ENCODE measurements around the gene DSCAM.

The DSCAM gene

DNA sequence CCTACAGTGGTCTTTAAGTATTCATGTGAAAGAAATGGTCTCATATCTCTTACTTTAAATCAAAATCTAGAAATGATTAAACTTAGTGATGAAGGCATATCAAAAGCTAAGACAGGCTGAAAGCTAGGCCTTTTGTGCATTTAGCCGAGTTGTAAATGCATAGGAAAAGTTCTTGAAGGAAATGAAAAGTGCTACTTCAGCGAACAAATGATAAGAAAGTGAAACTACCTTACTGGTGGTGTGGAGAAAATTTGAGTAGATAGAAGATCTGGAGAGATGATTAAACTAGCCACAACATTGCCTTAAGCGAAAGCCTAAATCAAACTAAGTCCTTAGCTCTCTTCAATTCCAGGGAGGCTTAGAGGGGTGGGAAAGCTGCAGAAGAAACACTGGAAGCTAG, 147.6 kb downstream of the DSCAM start:
- DNase-seq, result no peak

DNA sequence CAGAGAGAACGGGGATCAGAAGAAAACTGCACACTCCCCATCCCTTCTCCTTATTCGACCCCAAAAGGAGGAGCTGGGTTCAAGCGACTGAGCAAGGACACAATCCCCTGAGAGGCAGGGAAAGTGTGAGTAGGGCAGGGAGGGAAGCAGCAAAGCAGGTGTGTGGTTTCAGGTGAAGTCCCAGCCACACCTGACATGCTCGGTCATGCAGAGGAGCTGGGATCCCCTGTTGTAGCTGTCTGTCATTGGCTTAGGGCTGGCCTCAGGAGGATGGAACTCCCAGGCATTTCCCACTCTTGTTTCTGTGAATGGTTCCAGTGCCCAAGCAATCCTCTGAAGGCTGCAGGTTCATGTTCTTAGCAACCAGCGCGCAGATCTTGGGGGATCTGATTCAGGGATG, 150.7 kb downstream of the DSCAM start:
- no peak for DNase-seq

DNA sequence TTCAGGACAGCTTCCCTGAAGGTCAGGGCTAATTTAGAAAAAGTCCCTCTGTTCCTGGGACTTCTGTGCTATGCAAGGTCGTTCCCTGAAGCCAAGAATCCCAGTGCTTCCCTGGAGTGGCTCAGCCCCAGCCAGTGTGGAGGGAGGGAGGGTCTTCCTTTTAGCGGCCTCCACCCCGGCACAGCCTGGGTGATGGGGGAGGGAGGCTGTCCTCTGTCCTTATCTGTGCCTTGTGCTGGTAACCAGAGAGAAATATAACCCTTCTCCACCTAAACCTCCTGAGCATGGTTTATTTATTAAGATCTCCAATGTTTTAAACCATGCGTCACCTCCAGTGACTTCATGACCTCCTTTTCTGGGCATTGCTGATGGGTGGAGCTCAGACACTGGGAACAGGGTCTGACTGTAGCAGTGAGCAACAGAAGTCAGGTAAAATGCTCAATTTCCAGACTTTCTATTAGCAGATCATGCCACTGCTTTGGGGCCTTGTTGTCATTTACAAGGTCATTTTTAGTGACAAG, 157.1 kb downstream of the DSCAM start:
- DNase-seq, result no peak

DNA sequence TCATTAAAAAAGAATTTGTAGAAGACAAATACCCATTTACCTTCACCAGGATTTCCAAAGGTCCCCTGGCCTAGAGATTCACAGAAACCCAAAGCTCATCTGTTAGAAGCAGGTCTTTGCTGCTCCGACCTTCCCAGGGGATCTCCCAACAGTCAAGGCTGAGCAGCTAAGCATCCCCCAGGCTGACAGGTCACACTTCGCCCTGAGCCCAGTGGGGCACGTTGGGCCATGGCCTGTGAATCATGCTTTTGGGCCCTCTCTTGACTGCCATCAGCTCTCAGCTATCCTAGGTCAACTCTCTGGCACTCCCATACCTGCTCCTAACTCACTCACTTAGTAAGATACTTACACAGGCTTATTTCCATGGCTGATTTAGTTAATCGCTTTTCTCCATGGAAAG, 157.7 kb downstream of the DSCAM start:
- DNase-seq, result no peak

DNA sequence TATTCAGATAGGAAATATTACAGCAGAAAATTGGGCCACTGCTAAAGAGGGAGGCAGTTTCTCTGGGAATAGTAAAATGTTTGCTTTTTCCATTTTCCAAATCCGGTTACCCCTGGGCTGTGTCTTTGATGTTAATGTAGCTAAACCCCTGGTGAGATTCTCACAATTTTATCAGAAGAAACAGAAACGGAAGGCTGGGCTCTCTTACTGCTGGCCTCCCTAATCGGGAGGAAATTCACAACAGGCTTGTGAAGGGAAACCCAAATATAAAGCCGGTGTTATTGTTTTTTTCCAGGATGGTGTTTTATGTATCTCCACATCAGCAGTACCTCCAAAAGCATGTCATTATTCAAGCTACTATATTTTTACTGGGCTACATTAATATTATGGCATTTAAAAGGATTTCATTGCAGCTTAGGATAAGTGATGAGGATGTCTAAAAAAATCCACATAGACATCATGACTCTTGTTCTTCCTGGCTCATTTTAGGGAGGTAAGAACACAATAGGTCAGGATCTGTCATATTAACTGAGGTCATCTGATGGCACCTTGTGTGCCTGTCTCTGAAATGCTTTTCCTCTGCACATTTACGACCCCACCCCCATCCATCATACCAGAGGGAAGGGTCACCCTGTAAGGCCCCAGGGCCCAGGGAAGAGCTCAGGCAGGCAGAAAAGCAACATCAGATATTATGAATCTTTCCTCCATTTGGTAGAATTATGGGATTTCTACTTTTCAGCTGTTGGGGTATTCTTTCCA, 158.7 kb downstream of the DSCAM start:
- DNase-seq, result no peak

DNA sequence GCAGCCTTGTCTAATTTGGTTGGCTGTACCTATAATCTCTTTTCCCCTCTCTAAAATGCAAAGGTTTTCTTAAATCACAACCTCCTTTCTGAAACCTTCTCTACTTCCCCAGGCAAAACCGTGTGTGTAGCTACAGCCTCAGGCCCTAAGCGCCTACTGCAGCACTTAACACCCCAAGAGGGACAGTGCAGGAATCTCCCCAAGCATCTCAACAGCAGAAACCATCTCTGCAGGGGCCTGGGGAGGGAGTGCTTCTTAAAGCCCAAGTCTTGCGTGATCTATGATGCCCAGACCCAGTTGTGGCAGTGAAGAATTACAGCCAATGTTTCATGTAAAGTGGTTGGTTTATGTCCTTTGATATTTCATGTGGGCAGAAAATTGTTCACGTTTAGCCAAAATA, 159.3 kb downstream of the DSCAM start:
- no peak for DNase-seq

DNA sequence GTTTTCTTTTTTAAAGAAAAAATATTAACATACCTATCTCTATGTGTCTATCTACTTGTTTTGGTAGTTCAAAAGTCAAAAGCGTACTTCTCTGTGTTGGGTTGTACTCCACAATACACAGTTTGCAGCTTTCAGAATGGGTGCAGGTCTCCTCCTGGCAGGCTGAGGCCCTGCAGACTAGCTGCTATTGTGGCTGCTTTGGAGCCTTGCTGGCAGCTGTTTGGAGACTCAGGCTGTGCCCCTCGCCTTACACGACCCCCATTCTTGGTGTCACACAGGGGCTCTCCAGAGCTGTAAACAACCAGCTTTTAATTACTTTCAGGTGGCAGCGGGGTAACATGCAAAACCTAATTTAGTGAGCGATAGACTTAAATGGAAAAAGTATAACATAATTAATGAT, 160.4 kb downstream of the DSCAM start:
- no peak for DNase-seq

DNA sequence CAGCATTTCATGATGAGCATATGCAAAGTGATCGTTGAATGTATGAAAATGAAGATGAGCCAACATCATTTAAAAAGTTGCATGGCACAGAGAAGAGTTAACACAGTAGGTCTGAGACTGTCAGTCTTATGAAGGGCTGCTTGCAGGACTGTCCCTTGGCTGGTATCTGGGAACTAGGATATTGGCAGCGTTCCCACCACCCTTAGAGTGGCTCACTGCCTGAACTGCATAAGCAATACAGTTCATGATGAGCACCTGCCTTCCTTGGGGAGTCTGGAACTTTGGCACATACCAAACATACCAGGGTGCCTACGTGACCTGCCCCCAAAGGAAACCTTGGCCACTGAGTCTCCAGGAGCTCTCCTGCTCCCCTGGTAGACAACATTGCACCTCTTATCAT, 161.8 kb downstream of the DSCAM start:
- no peak for DNase-seq

DNA sequence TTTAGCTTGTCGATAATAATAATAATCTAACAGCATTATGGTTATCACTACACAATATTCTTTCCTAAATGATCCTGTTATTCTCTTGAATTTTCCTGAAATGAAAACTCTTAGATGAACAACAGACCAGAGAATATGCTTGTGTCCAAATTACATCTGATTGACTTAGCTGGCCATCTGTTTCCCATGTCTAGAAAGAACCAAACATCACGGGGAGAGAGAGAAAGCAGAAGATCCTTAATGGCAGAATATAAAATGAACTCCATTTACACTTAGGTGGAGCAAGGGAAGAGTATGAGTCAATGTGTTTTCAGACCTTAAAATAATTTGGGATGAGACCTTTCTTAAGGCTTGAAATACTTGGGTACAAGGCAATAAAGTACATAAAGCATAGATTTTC, 162.2 kb downstream of the DSCAM start:
- no peak for DNase-seq

DNA sequence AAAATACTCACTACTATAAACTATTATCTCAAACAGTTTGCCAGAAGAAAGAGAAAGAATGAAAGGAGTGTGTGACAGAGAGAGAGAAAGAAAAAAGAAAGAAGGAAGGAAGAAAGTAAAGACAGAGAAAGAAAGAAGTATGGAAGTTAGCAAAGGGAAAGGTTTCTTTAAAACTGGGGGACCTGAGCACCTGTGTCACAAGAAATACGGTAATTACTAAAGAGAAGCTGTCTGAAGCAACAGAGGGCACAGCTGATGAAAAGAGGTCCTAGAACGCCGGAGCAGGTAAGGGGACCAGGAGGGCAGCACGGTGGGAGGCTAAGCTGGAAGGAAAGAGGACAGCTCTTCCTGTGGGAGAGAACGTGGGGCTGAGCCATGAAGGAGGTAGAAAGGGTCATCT, 163.6 kb downstream of the DSCAM start:
- no peak for DNase-seq

DNA sequence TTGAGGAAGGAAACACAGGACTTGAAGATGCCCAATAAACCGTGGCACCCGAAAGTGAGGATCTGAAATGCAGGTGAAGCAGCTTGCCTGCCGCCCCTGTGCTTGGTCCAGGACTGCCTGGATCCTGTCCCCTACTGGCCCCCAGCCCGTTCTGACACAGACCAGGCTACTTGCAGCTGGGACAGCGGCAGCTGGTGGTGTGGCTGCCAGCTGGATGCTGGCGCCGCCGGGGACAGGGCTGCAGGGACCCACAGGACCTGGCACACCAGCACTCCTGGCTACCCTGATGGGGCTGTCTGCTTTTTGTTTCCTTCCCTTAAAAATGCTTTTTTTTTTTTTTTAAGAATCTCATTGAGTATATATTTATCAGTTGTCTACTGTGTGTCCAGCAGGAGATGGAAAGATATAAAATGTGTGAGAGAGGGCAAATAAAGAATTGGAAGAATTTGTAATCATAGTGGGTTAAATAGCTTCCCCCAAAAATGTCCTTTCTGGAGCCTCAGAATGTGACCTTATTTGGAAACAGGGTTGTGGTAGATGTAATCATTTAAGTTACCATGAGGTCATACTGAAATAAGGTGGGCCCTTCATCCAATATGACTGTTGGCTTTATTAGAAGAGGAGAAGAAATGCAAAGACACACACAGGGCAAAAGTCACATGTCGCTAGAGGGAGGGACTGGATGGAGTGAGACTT, 165.6 kb downstream of the DSCAM start:
- DNase-seq, result peak; percentile 38

DNA sequence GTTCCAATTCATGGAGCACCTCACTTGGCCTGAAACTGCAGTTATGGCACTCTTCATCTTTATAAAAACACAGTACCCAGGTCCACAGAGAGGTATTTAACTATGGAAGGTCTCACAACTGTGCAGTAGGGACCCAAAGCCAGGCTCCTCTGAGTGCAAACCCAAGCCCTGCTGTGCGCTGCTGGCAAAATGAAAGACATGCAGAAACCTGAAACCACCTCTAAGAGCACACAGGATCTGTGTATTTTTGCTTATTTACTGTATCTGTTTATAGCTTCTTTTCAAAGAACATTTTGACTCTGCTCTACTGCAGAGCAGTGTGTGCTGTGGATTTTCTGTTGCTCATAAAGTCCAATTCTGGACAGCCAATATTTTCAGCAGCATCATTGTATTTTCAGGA, 166.6 kb downstream of the DSCAM start:
- no peak for DNase-seq

DNA sequence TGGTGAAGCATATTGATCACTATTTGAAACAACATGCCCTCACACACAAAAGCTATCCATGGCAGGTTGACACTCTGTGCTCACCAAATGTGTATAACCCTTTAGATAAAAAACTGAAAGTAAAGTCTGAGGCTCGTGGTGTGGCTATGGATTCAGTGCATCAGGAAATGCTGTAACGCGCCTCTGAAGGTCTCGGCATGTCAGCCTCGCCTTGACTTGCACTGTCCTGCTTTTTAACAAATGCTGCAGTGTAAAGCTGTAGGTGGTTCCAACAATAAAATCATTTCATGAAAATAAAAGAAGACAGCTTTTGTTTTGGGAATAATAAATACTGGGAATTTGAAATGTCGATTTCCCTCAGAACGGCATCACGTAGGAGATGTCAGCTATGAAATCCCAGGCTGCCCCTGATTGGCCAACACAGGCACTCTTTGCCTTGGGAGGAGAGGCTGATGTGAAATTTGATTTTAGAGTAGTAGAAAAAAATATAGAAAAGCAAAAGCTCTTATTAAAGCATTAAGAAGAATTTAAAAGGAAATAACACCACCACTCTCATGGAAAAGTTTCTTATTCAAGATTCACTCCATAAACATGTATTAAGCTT, 168.2 kb downstream of the DSCAM start:
- DNase-seq, result no peak

DNA sequence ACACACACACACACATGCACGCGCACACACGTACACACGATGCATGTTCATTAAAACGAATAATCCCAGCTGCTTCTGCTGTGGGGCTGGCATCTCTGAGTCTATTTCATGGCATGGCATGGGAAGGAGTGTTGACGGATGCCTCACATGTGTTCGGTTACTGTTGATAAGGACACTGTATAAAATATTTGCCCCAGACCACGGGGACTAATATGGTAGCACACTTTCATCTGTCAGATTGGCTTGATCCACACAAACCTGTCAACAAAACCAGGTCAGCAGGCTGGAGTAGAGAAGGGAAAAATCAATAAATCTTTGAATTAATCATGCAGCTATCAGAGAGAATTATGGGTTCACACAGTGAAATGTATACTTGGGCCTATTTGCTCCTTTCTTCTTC, 171.9 kb downstream of the DSCAM start:
- no peak for DNase-seq

DNA sequence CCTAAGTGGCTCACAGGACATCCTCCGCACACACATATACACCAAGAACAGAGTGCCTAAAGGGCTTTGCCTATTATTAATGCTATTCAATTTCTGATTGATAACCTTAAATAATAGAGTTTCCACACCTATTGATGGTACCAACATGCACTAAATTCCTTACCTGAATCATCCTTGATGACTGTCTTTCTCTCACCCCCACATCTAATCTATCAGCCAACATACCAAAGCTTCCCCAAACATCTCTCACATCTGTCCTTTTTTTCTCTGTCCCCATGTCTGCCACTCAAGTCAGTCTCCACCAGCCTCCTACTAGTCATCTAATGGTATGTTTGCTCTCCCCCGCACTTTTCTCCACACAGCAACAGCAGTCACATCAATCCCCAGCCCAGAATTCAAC, 174.4 kb downstream of the DSCAM start:
- DNase-seq, result no peak

DNA sequence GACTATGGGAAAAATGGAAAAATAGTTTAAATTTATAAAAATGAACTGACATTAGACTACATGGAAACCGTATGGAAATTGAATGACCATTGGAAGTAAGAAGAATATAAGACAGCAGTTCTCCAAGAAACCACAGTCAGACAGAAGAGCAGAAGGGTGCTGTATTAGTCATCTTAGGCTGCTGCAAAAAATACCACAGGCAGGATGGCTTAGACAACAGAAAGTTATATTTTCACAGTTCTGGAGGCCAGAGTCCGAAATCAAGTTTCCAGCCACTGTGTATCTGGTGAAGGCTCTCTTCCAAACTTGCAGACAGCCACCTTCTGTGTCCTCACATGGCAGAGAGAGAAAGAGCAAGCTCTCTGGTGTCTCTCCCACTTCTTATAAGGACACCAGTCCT, 175.2 kb downstream of the DSCAM start:
- no peak for DNase-seq

DNA sequence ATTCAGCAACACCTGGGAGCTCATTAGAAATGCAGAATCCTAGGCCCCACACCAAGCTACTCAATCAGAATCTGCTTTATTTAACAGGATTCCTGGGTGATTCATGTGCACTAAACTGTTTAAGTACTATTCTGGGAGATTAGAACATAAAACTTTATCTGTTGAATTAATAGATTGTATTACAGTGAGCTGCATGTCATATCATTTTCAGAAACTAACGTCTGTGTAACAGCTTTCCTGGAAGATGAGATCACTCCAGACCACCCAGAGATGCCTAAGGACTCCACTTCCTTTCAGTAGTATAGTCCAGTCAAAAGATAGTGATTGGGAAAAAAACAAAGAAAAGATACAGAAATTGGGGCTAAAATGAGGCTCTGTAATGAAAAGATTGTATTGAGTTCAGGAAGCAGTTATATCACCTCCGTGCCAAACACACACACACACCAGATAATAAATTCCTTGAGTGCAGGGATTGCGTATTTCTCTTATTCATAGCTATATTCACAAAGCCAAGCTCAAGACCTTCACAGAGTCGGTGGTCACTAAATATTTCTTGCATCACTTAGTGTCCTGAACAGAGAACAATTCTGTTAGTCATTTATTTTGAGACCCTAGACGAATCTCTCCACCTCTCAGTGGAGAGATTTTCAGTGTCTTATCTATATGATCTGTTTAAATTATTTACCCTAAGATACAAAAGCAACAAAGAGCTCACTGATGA, 178.2 kb downstream of the DSCAM start:
- DNase-seq, result no peak

DNA sequence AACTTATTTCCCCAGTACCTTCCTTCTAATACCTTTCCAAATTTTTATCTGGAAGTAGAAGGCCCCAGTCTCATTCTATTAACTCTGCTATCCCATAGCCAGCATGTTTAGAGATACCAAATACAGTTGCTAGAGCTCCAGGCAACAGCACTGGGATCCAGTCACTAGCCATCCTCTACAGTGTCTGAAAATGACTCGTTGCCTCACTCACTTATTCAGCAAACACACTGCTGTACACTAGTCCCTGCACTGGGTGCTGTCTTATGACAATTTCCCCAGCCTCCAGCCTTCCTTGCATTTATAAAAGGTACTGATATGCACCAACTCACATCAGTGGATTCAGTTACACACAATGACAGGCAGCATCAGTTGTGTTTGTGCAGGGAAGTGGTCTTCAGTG, 179.0 kb downstream of the DSCAM start:
- no peak for DNase-seq

DNA sequence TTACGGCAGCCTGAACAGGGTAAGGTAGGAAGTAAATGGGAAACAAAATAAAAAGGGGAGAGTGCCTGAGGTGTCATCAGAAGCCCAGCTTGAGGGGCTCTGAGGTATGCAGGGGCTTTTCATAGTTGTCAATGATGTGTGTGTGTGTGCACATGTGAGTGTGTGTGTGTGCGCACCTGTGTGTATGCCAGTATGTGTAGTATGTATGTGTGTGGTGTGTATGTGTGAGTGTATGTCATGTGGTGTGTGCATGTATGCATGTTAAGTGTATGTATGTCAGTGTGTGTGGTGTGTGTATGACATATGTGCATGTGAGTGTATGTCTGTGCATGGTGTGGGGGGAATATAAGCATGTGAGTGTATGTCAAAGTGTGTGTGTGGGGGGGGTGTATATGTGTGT, 184.1 kb downstream of the DSCAM start:
- no peak for DNase-seq

DNA sequence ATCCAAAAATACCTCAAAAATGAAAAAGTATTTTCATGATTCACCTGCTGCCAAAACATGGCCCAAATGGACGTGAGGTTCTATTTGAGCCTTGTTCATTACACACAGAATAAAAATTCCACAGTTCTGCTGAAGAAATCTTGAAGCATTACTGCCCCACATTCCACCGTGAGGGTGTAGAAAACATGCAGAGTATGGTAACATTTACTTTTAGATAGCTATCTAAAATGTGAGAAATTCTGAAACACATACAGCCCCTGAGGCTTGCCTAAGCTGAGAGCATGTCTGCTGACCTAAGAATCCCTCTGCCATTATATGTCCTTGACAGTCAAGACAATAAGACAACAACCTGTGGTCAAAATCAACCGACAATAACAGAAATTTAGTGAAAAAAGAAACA, 186.5 kb downstream of the DSCAM start:
- no peak for DNase-seq

DNA sequence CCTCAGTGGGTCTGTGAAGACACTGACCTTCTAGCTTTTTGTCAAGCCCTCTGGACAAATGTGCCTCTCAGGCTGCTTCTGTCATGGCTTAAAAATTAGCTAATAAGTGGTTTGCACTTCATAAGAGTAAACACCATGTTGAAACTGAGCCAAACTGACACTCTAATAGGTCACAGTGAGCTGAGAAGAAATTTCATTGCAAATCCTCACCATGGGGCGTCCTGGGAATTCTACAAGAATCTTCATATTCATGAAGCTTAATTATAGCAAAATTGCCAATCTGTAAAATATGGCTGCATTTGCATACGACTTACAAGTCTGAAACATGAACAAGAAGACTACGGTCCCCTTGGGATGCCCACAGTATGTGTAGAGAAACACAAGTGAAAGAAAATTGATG, 188.6 kb downstream of the DSCAM start:
- DNase-seq, result no peak

DNA sequence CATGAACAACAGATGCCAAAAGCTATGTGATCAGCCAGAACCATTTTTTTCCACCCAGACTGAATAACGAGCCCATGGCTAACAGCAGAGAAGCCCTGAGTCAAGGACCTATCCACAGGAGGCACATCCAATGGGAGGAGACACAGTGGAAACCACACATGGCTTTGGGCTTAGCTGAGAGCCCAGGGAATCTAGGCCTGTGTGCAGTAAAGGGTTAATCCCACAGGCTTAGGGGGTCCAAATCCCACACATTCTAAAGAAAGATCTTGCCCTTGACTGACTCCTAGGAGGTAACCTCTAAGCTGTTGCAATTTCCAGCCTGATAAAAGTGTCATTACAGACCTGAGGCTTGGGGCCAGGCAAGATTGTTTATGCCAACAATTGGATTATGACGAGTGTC, 194.5 kb downstream of the DSCAM start:
- no peak for DNase-seq

DNA sequence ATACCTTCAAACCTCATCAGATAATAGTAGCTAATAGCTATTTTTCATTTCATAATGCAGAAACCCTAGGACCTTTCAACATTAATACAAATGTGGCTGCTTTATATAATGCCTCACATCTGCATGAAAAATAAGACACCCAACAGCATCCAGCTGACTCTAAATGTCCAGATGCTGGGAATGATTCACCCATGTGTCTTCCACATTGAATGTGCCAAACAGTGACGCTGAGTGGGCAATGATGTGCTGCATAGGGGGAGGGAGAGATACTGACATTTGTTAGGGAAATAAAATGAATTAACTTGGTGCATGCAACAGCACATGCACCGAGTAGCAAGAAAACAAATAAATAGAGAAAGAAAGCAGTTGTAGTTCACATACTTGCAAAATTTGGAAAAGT, 199.3 kb downstream of the DSCAM start:
- DNase-seq, result no peak

DNA sequence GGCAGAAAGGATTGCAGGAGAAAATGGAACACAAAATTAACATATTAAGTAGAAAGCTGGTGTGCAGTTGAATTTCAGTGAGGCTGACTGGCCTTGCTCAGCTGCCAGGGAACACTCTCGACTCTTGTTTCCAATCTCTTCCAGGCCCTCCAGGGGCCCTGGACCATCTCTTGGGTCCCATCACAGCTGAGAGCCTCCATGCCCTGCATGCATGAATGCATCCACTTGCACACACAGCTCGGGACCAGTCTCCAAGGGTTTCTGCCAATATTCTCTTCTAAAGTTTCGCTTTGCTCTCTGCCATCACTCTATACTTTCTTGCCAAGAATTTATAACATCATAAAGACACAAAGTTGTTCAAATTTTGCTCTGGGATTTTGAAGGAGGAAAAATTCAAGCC, 200.3 kb downstream of the DSCAM start:
- DNase-seq, result no peak

Measured in COR-L47 (cell line).